Activated CD4-positive, CD25-positive, alpha-beta regulatory T cell treated with anti-CD3 and anti-CD28 coated beads, Interleukin-2, amount 50 U/mL, for 72 hours (primary cell): Measurements from ENCODE around the gene ZKSCAN8.
"Not testable (repeated sequence)": the region's sequence is repeated elsewhere in the genome, so short reads cannot be mapped to it uniquely, and the experiment has no call there.

Source experiments
- DNase-seq: peaks from one replicate; pipeline ENCODE4 v3.0.0; 2021

The ZKSCAN8 gene

DNA sequence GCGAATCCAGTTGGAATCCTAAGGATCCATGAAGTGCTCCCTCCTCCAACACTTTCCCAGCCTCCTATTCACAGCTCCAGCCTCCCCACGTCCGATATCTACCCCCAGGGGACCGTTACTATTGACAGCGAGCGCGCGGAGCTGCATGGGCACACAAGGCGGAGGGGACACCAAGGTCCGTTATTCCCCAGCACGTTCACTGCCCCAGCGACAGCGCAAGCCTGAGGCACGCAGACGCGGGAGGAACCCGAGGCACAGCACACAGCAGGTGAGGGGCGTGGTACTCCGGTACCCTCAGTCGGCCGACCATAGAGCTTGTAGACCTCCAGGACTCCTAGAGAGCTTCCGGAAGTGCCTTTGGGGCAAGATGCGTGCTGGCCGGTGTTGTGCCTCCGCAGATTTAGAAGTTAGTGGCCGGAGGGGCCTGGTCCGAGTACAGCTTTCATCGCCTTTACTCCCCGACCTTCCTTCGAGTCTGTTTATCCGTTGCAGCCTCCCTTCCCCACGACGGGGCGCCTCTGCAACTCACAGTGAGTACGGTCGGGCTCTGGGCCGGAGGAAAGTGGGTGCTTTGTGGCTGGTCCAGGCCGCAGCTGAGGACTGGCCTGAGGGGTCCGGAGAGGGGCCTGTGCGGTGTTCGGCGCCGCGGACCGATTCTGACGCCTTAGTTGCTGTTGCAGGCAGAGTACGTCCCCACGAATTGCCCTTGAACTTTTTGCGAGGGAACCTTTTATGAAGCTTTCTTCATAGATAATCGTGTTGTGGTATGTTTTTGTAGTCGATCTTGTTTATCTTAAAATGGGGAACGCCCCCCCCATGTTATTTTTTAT lies at the start of gene ZKSCAN8:
ZKSCAN8 (plus strand) TSS at position 384 of the 830 bp plus-strand sequence. CDS start 6,525 bp downstream, outside the sequence.
- peak; percentile 67 for DNase-seq

DNA sequence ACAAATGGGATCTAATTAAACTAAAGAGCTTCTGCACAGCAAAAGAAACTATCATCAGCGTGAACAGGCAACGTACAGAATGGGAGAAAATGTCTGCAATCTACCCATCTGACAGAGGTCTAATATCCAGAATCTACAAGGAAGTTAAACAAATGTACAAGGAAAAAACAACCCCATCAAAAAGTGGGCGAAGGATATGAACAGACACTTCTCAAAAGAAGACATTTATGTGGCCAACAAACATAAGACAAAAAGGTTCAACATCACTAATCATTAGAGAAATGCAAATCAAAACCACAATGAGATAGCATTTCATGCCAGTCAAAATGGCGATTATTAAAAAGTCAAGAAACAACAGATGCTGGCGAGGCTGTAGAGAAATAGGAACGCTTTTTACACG lies 39.5 kb upstream of the ZKSCAN8 start:
- DNase-seq, result not testable (repeated sequence)

DNA sequence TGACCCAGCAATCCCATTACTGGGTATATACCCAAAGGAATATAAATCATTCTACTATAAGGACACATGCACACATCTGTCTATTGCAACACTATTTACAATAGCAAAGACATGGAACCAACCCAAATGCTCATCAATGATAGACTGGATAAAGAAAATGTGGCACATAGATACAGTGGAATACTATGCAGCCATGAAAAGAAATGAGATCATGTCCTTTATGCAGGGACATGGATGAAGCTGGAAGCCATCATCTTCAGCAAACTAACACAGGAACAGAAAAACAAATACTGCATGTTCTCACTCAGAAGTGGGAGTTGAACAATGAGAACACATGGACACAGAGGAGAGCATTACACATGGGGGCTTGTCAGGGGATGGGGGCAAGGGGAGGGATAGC lies 39.0 kb upstream of the ZKSCAN8 start:
- DNase-seq, result not testable (repeated sequence)

DNA sequence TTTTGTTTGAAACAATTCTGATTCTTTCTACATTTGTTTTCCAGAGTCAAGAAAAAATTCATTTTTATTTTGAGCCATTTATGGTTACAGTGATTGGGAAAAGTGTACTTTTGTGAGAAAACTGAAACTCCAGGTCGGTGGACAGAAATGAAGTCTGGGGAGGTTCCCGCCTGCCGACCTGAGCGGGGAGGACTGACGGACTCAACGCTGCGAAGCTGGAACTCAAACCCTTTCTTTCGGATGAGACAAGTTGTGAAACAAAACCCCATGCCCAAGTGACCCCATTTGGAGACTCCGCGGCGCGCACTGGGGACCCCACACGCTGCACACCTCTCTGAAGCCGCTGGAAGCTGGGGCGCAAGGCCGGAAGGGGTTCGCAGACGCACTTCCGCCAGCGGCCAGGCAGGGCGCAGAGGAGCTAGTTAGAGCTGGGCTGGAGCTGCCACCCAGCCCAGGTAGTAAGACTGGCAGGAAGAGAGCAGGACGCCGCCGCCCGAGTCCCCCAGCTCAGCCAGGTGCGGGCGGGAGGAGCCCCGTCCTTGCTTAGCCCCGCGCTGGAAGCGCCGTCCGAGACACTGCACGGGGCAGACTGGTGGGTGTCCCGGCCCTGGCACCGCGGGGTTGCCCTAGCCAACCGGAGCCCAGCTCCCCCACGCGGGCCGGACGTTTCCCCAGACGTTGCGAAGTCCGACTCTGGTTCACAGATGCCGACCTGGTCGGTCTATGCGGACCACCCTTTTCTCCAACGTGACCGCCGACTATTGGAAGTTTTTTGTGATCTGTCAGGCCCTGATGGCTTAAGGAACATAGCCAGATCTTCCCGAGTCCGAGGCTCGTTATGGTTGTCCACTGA lies 37.1 kb upstream of the ZKSCAN8 start:
- peak; percentile 85 for DNase-seq

DNA sequence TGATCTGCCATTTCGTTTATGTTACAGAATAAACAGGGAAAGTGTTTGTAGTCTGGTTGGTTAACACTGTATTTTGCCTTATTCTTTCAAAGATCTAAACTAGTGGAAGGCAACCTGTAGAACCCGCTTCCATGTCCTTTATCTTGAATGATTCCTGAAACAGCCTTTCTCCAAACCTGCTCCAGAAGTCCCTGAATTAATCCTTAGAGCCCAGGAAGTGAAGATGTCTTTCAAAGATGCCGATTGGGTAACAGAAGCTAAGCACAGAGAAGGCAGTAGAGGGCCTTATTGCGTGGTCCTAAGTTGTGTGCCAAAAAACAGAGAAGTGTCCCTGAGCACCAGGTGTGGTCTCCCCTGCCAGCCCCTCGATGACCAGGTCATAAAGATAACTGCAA lies 36.4 kb upstream of the ZKSCAN8 start:
- DNase-seq, result no peak

DNA sequence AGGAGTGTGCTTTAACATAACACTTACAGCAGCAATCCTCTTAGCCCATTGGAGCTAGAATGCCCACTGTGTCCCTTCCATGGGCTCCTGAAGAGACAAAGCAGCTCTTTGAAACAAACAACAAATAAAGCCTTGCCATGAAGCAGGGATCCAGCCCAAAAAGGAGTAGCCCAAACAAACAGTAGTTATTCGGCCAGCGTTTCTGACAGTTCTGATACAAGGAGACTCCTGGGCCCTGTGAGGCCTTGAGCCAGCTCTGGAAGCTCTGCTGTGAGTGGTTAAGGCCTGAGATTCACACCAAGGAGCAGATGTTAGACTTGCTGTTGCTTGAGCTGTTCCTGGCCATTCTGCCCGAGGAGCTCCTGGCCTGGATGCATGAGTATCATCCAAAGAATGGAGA lies 34.2 kb upstream of the ZKSCAN8 start:
- no peak for DNase-seq

DNA sequence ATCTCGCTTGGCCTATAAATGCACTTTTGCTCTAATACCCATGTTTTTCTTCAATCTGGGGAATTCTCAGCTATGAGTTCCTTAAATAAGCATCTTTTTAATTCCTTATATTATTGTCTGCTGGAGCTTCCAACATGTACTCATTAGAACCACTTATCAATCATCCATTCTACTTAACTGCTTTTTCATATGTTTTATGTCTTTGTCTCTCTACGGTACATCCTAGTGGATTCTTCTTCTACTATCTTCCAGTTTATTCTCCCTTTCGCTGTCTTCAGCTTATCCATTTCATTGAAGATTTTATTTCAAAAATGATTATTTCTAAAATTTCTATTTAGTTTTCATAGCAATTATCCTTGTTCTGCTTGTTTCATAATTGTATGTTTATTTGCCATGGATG lies 29.7 kb upstream of the ZKSCAN8 start:
- no peak for DNase-seq

DNA sequence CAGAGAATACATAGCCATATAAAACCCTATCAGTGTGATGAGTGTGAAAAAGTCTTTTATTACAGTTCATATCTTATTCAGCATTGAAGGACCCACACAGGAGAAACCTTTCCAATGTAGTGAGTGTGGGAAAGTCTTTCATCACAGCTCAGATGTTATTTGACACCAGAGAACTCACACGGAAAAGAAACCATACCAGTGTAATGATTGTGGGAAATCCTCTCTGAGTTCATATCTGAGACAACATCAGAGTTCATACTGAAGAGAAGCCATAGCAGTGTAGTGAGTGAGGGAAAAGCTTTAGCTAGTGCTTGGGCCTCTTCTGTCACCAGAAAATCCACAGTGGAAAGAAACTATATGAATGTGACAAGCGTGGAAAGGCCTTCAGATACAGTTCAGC lies 25.9 kb upstream of the ZKSCAN8 start:
- no peak for DNase-seq

DNA sequence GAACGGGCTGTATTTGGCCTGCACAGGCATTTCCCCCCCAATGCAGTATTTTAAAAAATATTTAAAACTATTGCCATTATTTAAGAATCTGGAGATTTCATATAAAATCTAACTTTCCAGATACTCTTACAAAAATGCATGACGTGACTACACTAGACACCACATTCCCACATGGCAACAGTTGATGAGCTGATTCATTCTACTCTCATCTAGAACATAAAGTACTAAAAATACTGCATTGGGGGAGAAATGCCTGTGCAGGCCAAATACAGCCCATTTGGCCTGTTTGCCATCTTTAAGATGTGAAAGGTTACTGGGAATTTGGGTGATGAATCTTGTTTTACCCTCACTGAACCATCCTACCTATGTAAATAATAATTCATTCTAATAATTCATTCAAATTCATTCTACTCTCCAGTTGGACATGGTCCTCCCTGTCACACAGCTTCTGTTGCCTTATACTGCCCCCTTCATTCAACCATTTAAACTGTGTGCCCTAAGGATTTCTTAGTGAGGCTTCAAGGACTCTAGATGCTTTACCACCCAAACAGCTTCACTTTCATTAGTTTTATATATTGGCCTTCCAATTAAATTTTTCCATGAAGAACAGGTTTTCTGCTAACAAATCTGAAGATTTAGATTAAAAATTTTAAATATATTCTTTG lies 24.2 kb upstream of the ZKSCAN8 start:
- DNase-seq, result no peak

DNA sequence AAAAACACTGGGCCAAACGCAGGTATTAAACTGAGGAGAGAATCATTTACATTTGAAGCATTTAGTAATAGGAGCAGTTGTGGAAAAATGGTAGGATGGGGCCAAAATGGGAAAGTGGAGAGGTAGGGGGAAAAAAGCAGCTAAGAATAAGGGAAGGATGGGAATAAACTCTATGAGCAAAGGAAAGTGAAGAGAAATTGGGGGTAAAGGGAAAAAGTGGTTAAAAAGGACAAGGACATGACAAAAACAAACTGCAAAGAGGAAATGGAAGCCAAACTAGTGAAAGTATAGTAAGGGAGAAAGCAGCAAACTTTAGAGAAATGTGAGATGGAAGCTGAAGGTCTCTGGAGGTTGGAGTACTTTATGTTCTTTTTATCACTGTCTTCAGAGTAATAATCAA lies 23.5 kb upstream of the ZKSCAN8 start:
- no peak for DNase-seq

DNA sequence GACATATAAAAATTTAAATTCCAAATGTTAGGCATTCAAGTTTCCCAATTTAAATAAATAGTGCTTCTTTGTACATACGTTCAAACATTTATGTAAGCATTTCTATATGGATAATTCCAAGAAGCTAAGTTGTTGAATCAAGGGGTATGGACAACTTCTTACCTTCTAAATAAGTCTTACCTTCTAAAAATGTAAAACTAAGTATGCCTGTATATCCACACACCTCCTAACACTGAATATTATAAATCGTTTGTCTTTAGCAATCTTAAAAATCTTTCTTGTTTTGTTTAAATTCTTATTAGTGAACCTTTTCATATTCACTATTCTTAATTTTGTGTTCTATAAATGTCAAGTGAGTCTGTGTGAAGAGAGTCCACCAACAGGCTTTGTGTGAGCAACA lies 19.8 kb upstream of the ZKSCAN8 start:
- DNase-seq, result no peak

DNA sequence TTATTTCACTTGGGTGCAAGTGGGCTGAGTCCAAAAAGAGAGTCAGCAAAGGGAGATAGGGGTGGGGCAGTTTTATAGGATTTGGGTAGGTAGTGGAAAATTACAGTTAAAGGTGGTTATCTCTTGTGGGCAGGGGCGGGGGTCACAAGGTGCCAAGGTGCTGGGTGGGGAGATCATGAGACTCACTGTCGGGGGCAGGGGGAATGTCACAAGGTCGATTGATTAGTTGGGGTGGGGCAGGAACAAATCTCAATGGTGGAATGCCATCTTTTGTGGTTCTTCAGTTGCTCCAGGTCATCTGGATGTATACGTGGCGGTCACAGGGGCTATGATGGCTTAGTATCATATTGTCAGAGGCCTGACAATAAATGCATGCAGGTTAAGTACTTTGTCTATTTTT lies 19.4 kb upstream of the ZKSCAN8 start:
- DNase-seq, result not testable (repeated sequence)

DNA sequence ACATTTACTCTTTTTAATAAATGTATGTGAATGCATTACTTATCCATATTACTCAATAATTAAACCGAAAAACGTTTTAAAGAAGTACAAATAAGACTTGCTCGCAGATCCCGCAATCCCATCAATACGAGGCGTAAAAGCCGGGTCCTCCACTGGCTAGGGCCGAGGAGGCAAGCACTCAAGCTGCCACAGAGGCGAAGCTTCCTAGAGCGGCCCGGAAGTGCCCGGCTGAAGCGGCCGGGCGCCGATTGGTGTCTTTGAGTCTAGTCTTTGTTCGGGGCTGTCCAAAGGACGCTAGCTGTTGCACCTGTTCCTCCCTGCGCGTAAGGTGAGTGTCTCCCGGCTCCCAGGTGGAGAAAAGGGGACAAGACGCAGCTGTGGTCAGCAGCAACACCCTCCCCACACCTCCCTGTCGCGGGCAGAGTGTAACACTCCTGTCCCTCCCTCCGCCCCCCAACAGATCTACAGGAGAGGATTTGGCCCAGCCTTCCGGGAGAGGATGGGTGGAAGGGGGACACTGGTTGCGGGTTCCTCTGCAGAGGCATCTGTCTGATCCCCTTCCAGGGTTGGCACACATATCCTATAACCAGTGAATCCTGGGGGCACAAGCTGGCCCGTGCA lies 17.2 kb upstream of the ZKSCAN8 start, which contains the start of gene ZSCAN16:
ZSCAN16 (plus strand) TSS at position 260 of the 621 bp plus-strand sequence. CDS start 835 bp downstream, outside the sequence.
- DNase-seq, result peak; percentile 69

DNA sequence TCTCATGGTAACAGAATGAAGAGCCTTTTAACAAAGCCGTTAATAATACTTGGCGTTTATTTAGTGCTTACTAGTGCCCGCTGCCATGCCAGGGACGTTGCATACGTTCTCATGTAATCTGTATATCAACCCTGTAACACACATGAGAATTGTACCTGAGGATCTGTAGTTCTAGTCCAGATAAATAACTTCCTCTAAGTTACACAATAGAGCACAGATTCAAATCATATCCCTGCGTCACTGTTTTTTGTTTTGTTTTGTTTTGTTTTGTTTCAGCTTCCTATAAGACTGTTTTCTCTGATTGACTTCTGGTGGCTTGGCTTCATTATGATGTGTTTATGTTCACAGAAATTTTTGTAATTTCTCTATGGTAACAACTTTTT lies 16.7 kb upstream of the ZKSCAN8 start:
- DNase-seq, result no peak

DNA sequence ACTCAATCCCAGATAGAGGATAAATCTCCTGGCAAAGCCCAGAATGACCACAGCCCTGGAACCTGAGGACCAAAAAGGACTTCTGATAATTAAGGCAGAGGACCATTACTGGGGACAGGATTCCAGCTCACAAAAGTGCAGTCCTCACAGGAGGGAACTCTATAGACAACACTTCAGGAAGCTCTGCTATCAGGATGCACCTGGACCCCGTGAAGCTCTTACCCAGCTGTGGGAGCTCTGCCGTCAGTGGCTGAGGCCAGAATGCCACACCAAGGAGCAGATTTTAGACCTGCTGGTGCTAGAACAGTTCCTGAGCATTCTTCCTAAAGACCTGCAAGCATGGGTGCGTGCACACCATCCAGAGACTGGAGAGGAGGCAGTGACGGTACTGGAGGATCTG lies 16.3 kb upstream of the ZKSCAN8 start:
- DNase-seq, result no peak

DNA sequence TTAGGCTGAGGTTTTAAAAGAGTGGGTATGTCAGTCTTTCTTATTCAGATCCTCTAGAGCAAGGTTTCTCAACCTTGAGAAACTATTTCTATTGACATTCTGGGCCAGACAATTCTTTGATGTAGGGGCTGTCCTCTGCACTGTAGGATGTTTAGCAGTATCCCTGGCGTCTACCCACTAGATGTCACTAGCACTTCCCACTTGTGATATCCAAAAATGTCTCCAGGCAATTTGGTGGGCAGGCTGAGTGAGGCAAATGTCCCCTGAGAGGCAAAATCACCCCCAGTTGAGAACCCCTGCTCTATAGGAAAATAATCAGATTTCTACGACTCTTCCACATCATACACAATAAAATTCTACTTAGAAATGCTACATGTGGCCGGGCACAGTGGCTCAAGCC lies 7.7 kb upstream of the ZKSCAN8 start:
- DNase-seq, result no peak

DNA sequence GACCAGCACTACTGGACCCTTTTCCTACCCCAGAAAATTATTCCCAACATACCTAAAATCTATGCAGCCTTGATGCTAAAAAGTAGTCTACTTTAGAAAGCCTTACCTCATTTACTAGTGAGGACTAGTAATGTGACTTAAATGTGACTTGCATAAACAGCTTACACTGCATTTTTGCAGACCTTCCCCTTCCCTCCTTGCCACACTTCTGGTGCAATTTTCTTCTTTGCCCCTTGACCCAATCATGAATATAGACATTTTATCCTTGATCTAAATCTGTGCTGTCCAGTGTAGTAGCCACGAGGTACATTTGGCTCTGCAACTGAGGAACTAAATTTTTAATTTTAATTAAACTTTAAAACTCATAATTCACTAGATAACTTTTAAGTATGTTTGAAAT lies 7.0 kb upstream of the ZKSCAN8 start:
- DNase-seq, result no peak

DNA sequence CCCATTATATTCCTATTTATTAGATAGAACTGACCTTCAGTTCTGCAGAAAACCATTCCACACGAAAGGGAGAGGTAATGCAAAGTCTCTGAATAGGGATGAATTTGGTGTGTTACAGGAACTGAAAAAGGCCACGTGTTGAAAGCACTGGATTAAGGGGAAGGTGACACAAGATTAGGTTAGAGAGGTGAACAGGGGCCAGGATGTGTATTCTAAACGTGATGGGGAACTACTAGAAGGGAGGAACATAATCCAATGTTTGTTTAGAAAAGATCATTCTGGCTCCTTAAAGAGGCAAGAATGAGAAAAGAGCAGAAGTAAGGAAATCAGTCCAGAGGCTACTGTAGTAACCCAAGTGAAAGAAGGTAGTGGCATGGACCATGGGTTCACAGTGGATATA lies 6.3 kb upstream of the ZKSCAN8 start:
- DNase-seq, result no peak

DNA sequence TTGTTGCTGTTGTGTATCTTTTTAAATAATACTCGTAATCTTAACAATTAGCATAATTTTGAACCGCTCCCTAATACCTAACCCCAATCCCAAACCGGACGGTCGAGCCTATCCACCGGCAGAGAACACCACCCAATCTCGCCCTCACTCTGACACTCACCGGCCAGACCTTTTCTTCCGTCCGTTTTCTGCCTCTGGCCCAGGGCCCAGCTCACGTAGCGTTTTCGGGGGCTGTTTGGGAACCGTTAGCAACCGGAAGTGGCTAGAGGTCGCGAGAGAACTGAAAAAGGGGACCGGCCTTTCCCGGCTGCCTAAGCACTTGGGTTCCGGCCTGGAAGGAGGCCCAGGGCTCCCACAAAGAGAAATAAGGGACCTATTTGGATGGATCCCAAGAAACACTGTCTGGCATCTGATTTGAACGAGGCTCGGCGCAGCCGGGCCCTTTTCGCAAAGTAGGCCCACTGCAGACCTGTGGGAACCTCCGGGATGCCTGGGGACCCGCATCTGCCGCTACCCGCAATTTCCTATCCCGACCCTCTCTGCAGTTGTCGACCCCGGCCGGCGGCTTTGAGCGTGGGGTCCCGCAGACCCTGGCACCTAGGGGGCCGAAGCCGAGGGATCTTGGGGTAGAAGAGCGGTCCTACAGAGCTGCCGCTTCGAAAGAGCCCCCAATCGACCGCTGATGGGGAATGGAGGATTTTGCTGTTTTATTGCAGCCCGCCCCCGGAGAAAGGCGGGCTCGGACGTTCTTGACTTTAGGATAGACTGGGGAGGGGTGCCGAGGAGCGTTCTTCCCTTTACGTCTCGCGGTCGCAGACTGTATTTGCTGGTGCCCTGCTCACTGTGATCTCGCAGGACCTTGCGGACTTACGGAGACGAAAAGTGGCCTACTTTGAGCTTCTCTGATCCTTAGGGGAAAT lies 4.8 kb upstream of the ZKSCAN8 start:
- DNase-seq, result peak; percentile 72

DNA sequence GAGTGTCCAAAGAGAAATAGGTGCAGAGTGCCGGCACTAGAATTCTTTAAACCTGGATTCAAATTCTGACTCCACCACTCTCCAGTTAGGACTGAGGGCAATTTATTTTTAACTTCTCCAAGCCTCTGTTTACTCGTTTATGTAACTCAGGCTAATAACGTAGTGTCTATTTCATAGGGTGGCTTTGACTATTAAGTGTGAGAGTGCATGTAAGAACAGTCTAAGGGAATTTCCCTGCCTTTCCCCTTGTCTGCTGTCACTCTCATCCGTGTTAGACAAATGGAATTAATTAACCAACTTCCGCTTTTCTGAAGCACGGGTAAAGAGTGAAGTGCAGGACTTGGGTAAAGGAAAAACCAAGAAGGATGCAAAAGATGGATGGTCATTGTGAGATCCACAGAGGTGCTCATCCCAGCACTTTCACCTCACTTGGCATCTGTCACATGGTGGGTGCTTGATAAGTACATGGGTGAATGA lies 4.1 kb upstream of the ZKSCAN8 start:
- DNase-seq, result peak; percentile 35

DNA sequence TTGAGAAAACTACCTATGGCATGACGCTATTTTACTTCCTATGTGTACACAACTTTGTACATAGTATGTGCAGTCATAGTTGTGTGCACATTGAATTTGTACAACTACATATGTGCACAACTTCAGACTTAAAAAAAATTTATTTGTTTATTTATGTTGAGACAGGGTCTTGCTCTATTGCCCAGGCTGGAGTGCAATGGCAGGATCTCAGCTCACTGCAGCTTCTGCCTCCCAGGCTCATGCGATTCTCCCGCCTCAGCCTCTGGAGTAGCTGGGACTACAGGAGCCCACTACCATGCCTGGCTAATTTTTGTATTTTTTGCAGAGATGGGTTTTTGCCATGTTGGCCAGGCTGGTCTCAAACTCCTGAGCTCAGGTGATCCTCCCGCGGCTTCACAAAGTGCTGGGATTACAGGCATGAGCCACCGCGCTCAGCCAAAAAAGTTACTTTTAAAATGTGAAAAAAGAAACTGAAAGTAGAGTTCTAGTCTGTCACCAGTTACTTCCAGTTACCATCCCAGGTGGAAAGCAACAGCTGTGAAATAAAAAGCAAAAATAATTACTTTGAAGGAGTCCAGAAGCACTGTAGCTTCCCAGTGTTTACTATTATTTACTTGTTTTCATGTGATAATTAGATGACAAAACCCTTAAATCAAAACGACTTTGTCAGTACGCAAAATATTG lies 1.7 kb upstream of the ZKSCAN8 start:
- no peak for DNase-seq
